HG03575 (cell line): ENCODE measurements around the gene CYTH1.

ENCODE experiments used
- ATAC-seq: cut with Tn5 transposase; IDR thresholded peaks from one replicate; pipeline ENCODE4 v1.9.1; 2021; ENCODE audit not compliant: unreplicated experiment, insufficient number of reproducible peaks, low FRiP score; ENCODE audit errors: extremely low read depth

The CYTH1 gene, protein sequence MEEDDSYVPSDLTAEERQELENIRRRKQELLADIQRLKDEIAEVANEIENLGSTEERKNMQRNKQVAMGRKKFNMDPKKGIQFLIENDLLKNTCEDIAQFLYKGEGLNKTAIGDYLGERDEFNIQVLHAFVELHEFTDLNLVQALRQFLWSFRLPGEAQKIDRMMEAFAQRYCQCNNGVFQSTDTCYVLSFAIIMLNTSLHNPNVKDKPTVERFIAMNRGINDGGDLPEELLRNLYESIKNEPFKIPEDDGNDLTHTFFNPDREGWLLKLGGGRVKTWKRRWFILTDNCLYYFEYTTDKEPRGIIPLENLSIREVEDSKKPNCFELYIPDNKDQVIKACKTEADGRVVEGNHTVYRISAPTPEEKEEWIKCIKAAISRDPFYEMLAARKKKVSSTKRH

GRCh38 chr17:78781893-78782304 is at the start of gene CYTH1:
Gene CYTH1, minus strand, starts transcription at chr17:78782273. Its CDS starts 50 bp downstream, at chr17:78782223.
- no peak for ATAC-seq

DNA sequence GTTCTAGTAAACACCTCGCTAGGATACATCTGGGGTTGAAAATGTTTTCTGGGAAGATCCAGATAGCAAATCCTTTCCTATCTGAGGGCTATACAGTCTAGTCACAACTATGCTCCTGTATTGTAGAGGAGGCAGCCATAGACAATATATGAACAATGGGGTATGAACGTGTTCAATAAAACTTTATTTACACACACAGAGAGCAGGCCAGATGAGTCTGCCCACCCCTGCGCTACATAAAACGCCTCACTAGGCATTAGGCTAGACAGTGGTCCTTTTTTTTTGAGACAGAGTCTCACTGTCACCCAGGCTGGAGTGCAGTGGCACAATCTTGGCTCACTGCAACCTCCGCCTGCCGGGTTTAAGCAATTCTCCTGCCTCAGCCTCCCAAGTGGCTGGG is 47.4 kb upstream of the CYTH1 start:
- no peak for ATAC-seq

- no peak for ATAC-seq
Observed at GRCh38 chr17:78828470-78829185, 46.6 kb upstream of the CYTH1 start.

GRCh38 chr17:78826836-78827509 is 44.9 kb upstream of the CYTH1 start:
- no peak for ATAC-seq

- ATAC-seq = no peak
Observed at GRCh38 chr17:78826421-78826820, 44.3 kb upstream of the CYTH1 start.

DNA sequence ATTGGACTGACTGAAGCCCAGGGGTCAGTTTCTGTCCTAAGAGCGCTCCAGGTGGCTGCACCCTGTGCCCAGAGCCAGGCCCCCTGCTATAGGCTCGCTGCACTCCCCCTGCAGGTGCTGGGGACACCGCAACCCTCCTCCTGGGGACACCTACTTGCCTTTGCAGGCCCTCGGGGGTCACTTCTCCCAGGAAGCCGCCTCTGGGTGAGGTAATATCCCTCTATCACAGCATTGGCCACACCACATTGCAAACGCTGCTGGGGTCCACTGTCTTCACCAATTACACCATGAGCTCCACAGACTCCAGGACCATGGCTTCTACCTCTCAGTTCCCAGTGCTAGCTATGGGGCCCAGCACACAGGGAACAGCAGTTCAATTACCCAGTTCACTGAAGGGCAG is 43.6 kb upstream of the CYTH1 start:
- ATAC-seq = no peak

DNA sequence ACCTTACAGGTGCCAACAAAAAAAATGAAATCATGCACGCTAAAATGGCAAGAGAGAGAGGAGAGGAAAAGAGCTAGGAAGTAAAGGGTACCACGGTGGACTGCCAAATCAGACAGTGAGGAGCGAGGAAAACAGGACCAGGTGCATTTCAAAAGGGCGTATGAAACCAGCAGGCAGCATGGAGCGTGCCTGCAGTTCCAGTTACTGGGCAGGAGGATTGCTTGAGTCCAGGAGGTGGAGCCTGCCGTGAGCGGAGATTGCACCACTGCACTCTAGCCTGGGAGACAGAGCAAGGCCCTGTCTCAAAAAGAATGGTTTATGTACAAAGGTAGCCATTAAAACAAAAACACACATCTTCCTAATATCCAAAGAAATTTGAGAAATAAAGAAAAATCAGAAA is 42.2 kb upstream of the CYTH1 start:
- no peak for ATAC-seq

DNA sequence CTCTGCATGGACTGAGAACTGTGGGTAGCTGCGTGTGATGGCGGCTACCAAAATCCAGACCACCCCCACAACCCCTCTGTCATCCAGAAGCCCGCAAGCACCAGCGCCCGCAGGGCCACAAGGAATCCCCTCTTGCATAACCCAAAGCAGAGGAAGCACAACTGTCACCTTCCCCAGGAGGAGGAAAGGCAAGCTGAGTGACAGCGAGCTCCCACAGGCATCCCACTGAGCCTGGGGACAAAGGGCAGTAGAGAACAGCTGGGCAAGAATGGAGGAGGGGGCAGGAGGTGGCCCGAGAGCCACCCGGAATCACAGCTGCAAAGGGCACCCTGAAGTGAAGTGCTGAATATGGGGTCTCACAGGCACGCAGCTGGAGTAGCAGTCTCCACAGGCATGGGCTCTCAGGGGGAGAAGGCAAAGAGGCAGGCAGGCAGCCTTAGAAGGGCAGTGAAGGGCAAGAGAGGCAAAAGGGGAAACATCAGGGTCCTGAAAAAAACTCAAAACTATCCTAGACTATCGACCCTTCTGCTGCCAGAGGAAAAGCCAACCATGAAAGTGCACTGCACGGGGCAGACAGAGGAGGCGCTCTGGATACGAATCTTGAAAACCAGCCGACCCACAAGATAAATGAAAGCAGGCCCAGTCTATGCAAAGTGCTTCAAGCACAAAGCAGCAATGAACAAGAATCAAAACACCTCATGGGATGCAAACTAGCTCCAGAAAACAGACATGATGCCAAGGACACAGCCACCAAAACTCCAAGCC is 41.4 kb upstream of the CYTH1 start:
- ATAC-seq = no peak

DNA sequence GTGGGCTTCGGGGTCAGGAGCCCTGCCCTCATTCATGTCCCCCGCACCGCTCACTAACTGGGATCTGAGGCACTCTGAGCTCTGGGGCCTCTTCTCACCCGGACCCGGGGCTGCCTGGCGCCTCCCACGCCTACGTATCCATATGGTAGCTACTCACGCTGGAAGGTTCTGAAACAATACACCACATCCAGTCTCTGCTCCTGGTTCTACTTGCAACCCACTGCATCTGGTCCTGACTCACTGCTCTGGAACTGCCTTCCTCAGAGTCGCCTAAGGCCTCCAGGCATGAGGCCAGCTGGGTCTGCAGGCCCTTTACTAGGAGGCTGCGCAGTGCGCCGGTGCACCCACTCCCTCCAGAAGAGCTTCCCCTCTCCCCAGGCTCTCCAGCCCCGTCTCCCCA is 40.5 kb upstream of the CYTH1 start:
- ATAC-seq = no peak

- ATAC-seq = no peak
Observed at GRCh38 chr17:78821961-78822360, 39.9 kb upstream of the CYTH1 start.

DNA sequence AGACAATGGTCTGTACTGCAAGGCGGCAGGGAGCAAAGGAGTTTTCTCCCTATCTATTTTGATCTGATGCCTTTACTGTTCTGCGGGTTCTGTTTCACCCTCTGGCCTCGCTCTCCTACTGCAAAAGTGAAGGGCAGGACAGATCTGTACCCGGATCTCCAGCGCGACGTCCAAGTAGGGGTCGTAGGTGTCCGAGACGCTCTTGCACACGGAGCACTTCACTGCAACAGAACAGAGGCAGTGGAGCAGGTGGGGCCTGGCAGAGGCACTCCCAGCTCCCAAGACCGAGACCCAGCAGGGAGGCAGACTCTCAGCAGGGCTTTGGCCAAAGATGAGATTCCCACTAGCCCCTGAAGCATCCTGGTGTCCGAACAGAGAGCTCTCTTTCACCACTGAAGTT is 38.8 kb upstream of the CYTH1 start:
- ATAC-seq = no peak

- ATAC-seq = no peak
Observed at GRCh38 chr17:78819806-78820792, 38.0 kb upstream of the CYTH1 start.

DNA sequence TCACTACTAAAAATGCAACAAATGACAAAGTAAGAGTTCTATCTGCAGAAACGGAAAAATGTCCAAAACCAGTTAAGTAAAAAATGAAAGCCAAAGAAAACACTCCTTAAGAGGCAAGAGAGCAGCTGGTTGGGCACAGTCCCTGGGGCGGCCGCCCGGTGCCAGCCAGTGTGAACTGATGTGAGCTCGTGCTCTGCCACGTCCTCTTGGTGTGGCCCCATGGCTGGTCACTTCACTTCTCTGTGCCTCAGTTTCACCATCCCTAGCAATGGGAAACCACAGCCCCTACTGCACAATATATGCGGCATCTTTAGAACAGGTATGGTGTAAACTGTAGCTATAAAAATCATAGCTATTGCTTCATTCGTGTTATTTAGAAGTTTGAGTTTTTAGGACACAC is 37.3 kb upstream of the CYTH1 start:
- ATAC-seq = no peak

DNA sequence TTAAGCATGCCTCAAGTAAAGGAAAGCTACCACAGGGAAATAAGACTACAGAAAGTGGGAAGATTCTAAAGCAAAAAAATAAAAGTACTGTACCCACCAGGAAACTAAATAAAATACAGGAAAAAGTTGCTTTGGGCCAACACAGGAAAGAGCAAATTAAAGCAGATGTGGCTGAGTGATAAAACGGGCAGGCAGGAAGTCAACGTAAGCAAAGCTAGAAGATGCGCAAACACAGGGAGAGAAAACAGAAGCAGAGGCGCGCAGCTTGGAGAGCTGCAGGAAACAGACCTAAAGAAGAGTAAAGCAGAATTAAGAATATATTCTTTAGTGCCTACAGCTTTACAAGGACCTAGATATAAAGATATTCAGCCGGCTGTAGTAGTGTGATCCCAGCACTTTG is 36.9 kb upstream of the CYTH1 start:
- no peak for ATAC-seq

GRCh38 chr17:78818152-78818846 is 36.2 kb upstream of the CYTH1 start:
- ATAC-seq = no peak

- ATAC-seq = no peak
Observed at GRCh38 chr17:78817123-78817522, 35.0 kb upstream of the CYTH1 start.

- no peak for ATAC-seq
Observed at GRCh38 chr17:78815696-78816095, 33.6 kb upstream of the CYTH1 start.

- ATAC-seq = no peak
Observed at GRCh38 chr17:78812855-78813254, 30.8 kb upstream of the CYTH1 start.
